Naive thymus-derived CD4-positive, alpha-beta T cell (primary cell): ENCODE results near the gene GTF2A1. TPM values are rescaled to one million over a fixed set of nuclear protein-coding genes. Genes with fewer than 3 reads are reported as not detected.

Experiments
- ATAC-seq: fragments of 150-1000 bp; cut with Tn5 transposase; 2 replicates; pipeline ENCODE4 v1.10.0; 2021; ENCODE audit warnings: mild to moderate bottlenecking, moderate library complexity
- CTCF ChIA-PET: fragments of 350-600 bp; sonication (Branson Sonifier 250); formaldehyde crosslinking; loops from one replicate; lab custom pipeline; 2021; ENCODE audit warnings: antibody characterized with exemption; lab: Charles Lee
- POLR2A ChIA-PET: fragments of 350-600 bp; sonication (Branson Sonifier 250); formaldehyde crosslinking; loops from one replicate; lab custom pipeline; 2021; ENCODE audit warnings: antibody characterized with exemption, inconsistent platforms; lab: Charles Lee
- DNase-seq, 9 donors: peaks; one replicate each; pipeline versions ENCODE4 v3.0.0 to v3.0.0-alpha.2; 2020 to 2022; ENCODE audit warnings: mixed read lengths in 1 of 9
- H3K27ac ChIP-seq: one replicate; pipeline ENCODE4 v1.7.0; 2013; ENCODE audit warnings: mild to moderate bottlenecking, low read depth, low read length, moderate library complexity
- H3K27me3 ChIP-seq, 2 donors: one replicate each; pipeline ENCODE4 v1.7.0; 2013; ENCODE audit warnings: low read length in 2 of 2, mild to moderate bottlenecking in 2 of 2, moderate library complexity in 2 of 2; ENCODE audit not compliant: control insufficient read depth in 2 of 2, insufficient read depth in 2 of 2
- H3K36me3 ChIP-seq, 3 experiments: 1 replicate in 2 of 3; 2 replicates in 1 of 3; pipeline ENCODE4 v1.7.0; 2013; ENCODE audit warnings: low read length in 3 of 3, mild to moderate bottlenecking in 3 of 3, moderate library complexity in 1 of 3; ENCODE audit not compliant: insufficient read depth in 3 of 3, control insufficient read depth in 2 of 3
- H3K4me1 ChIP-seq, 2 donors: one replicate each; pipeline ENCODE4 v1.7.0; 2013; ENCODE audit warnings: low read length in 2 of 2, mild to moderate bottlenecking in 2 of 2, moderate library complexity in 1 of 2; ENCODE audit not compliant: control insufficient read depth in 2 of 2, insufficient read depth in 2 of 2
- H3K4me3 ChIP-seq: 2 replicates; pipeline ENCODE4 v1.7.0; 2013; ENCODE audit warnings: mild to moderate bottlenecking, low read length
- H3K9me3 ChIP-seq, 3 experiments: 1 replicate in 2 of 3; 2 replicates in 1 of 3; pipeline ENCODE4 v1.7.0; 2013; ENCODE audit warnings: low read length in 3 of 3; ENCODE audit not compliant: control insufficient read depth in 2 of 3
- H3K27ac Mint-ChIP-seq, 9 donors: one replicate each; pipeline ENCODE4 v1.8.0; 2020 to 2022; ENCODE audit warnings: mixed read lengths in 9 of 9, mild to moderate bottlenecking in 8 of 9, moderate library complexity in 5 of 9, inconsistent platforms in 2 of 9
- H3K27me3 Mint-ChIP-seq, 5 donors: one replicate each; pipeline ENCODE4 v1.8.0; 2021 to 2022; ENCODE audit warnings: mixed read lengths in 5 of 5, mild to moderate bottlenecking in 1 of 5
- H3K36me3 Mint-ChIP-seq, 5 donors: one replicate each; pipeline ENCODE4 v1.8.0; 2020 to 2022; ENCODE audit warnings: mixed read lengths in 5 of 5, mild to moderate bottlenecking in 3 of 5, inconsistent platforms in 1 of 5
- H3K4me1 Mint-ChIP-seq, 7 donors: one replicate each; pipeline ENCODE4 v1.8.0; 2020 to 2022; ENCODE audit warnings: mixed read lengths in 7 of 7, mild to moderate bottlenecking in 3 of 7, inconsistent platforms in 1 of 7
- H3K4me3 Mint-ChIP-seq, 10 donors: one replicate each; pipeline ENCODE4 v1.8.0; 2020 to 2022; ENCODE audit warnings: mild to moderate bottlenecking in 10 of 10, mixed read lengths in 10 of 10, moderate library complexity in 6 of 10, inconsistent platforms in 2 of 10
- H3K9me3 Mint-ChIP-seq, 11 donors: one replicate each; pipeline ENCODE4 v1.8.0; 2020 to 2022; ENCODE audit warnings: mixed read lengths in 11 of 11, mild to moderate bottlenecking in 4 of 11, inconsistent platforms in 1 of 11, moderate library complexity in 1 of 11
- intact Hi-C, 2 donors: fragments of 100-400 bp; cut with micrococcal nuclease; formaldehyde crosslinking; loops; one replicate each; pipeline ENCODE4 v1.15.1; 2023
- polyA plus RNA-seq, 2 donors: library from polyadenylated mRNA; unstranded; fragments of 300-500 nt; fragmentation: Illumina TruSeq; gene quantifications; one replicate each; pipeline ENCODE4 v1.2.3, GENCODE V29; 2021
- total RNA-seq, 6 experiments: library from RNA in 5 of 6; stranded (reverse) in 5 of 6; gene quantifications; 1 replicate in 5 of 6; 2 replicates in 1 of 6; pipeline ENCODE4 v1.2.3 and lab custom pipeline; 2021 to 2026

The GTF2A1 gene
- total and polyA plus RNA-seq, 7 experiments from 2014 or later = 8.4 to 39.2 (median 26.9) TPM

DNA sequence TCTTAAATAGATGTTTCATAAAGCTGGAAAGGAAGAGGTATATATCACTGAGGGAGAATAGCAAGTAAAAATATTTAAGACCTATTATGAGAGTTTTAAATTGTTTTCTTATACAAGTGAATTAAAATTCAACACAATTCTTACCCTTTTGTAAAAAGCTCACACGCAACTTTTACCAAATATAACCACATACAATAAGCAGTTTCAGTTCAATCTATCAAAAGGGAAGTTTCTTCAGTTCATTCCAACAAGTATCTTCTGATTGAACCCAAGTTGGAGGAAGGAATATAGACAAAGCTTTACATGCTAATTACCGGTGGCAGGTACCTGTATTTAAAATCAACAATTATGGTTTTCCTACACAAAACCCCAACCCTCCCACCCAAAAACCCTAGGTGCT lies 41.1 kb downstream of the GTF2A1 start:
- Histone ChIP-seq H3K4me3 (no peak overlapping the region), H3K4me1 (no peaks in the 10 kb centered on the region), H3K27ac (no peak overlapping the region), H3K36me3 (peaks cover 0 to 11% (median 4%) of the 10 kb centered on the region in 3 experiments), H3K27me3 (no peaks in the 10 kb centered on the region), H3K9me3 (no peaks in the 10 kb centered on the region)
- intact Hi-C loops = no loop called here
- POLR2A ChIA-PET = no interaction called here
- ATAC-seq = no peak
- Mint-ChIP-seq H3K4me1 (peaks cover 9 to 33% (median 20%) of the 10 kb centered on the region in 7 donors), H3K27me3 (no peaks in the 10 kb centered on the region), H3K9me3 (no peaks in the 10 kb centered on the region), H3K4me3 (no peak overlapping the region), H3K36me3 (peaks cover 0 to 36% (median 24%) of the 10 kb centered on the region in 5 donors), H3K27ac (no peak overlapping the region)
- DNase-seq = no peak
- CTCF ChIA-PET = interaction anchor here (1.0 kb wide), 1 partner anchor 285 kb away, joined by 4 read pairs; no protein-coding TSS in a partner anchor

GRCh38 chr14:81178063-81178462 lies 42.7 kb downstream of the GTF2A1 start:
- H3K4me3 ChIP-seq = no peak overlapping the region
- no peak overlapping the region for H3K27ac ChIP-seq
- H3K4me1 Mint-ChIP-seq = peaks cover 5 to 33% (median 14%) of the 10 kb centered on the region in 7 donors
- peak overlapping the region in 1 of 9 donors; percentile 45 for H3K27ac Mint-ChIP-seq
- H3K36me3 ChIP-seq = peaks cover 0 to 5% (median 4%) of the 10 kb centered on the region in 3 experiments
- peaks cover 0 to 32% (median 19%) of the 10 kb centered on the region in 5 donors for H3K36me3 Mint-ChIP-seq
- H3K27me3 Mint-ChIP-seq = no peaks in the 10 kb centered on the region
- DNase-seq = no peak
- ChIA-PET CTCF (no interaction called here), POLR2A (no interaction called here)
- no peaks in the 10 kb centered on the region for H3K9me3 ChIP-seq
- H3K9me3 Mint-ChIP-seq = no peaks in the 10 kb centered on the region
- ATAC-seq = no peak
- no peaks in the 10 kb centered on the region for H3K4me1 ChIP-seq
- no peak overlapping the region for H3K4me3 Mint-ChIP-seq
- intact Hi-C loops = loop anchor here in 1 of 2 donors (1.0 kb wide), 1 partner anchor 8 kb away; no protein-coding TSS in a partner anchor
- no peaks in the 10 kb centered on the region for H3K27me3 ChIP-seq

- H3K9me3 Mint-ChIP-seq = no peaks in the 10 kb centered on the region
- intact Hi-C loops = no loop called here
- CTCF ChIA-PET = interaction anchor here (0.7 kb wide), 1 partner anchor 29 kb away, joined by 3 read pairs; no protein-coding TSS in a partner anchor
Observed at GRCh38 chr14:81177225-81177624, 43.5 kb downstream of the GTF2A1 start.

GRCh38 chr14:81176241-81176640 lies 44.5 kb downstream of the GTF2A1 start:
- no peaks in the 10 kb centered on the region for H3K4me1 ChIP-seq
- no peak overlapping the region for H3K4me3 Mint-ChIP-seq
- H3K9me3 Mint-ChIP-seq = no peaks in the 10 kb centered on the region
- ChIA-PET POLR2A (no interaction called here), CTCF (interaction anchor here (1.6 kb wide), 1 partner anchor 42 kb away, joined by 3 read pairs; no protein-coding TSS in a partner anchor)
- no peaks in the 10 kb centered on the region for H3K9me3 ChIP-seq
- peaks cover 0 to 19% (median 8%) of the 10 kb centered on the region in 5 donors for H3K36me3 Mint-ChIP-seq
- no peak overlapping the region for H3K27ac ChIP-seq
- H3K4me1 Mint-ChIP-seq = peaks cover 0 to 33% (median 5%) of the 10 kb centered on the region in 7 donors
- no peak overlapping the region for H3K4me3 ChIP-seq
- H3K36me3 ChIP-seq = peaks cover 0 to 4% (median 3%) of the 10 kb centered on the region in 3 experiments
- ATAC-seq (peak; percentile 82), DNase-seq (no peak)
- H3K27ac Mint-ChIP-seq = no peak overlapping the region
- H3K27me3 ChIP-seq = no peaks in the 10 kb centered on the region
- no peaks in the 10 kb centered on the region for H3K27me3 Mint-ChIP-seq
- intact Hi-C loops = no loop called here

More at GRCh38 chr14:81177225-81177624, 43.5 kb downstream of the GTF2A1 start:
- no peak for DNase-seq
- H3K36me3 ChIP-seq = peaks cover 0 to 4% (median 3%) of the 10 kb centered on the region in 3 experiments
- POLR2A ChIA-PET = no interaction called here
- peaks cover 4 to 30% (median 7%) of the 10 kb centered on the region in 7 donors for H3K4me1 Mint-ChIP-seq
- no peaks in the 10 kb centered on the region for H3K27me3 Mint-ChIP-seq
- peak overlapping the region in 1 of 10 donors; percentile 36 for H3K4me3 Mint-ChIP-seq
- no peaks in the 10 kb centered on the region for H3K27me3 ChIP-seq
- peaks cover 0 to 26% (median 13%) of the 10 kb centered on the region in 5 donors for H3K36me3 Mint-ChIP-seq
- H3K27ac ChIP-seq = no peak overlapping the region
- H3K4me3 ChIP-seq = no peak overlapping the region
- H3K9me3 ChIP-seq = no peaks in the 10 kb centered on the region
- H3K4me1 ChIP-seq = no peaks in the 10 kb centered on the region
- ATAC-seq = no peak
- H3K27ac Mint-ChIP-seq = peak overlapping the region in 2 of 9 donors; percentile 32 to 45

DNA sequence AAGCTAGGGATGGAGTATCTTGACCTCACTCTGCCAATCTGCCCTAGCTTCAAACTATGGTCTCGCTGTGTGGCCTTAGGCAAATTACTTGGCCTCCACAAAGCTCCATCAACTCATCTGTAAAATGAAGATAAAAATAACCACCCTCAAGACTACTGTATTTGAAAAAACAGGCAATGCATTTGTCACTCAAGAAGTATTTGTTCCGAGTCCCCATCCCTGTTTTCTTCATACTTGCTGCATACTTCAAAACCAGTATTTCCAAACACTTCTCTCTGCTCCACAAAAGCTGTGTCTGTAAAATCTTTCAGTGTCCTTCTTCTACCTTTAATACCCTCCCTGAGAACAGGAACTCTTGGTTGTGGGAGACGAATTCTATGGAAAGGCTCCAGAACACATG lies 47.9 kb downstream of the GTF2A1 start:
- ATAC-seq (no peak), DNase-seq (no peak)
- H3K36me3 ChIP-seq = no peaks in the 10 kb centered on the region
- ChIA-PET POLR2A (interaction anchor here (3.6 kb wide), 1 partner anchor 46 kb away, joined by 31 read pairs; no protein-coding TSS in a partner anchor), CTCF (interaction anchor here (0.8 to 3.8 kb wide), 2 partner anchors 26 to 176 kb away, joined by 3 to 31 read pairs; no protein-coding TSS in a partner anchor)
- no peaks in the 10 kb centered on the region for H3K27me3 ChIP-seq
- Mint-ChIP-seq H3K4me1 (peaks cover 17 to 50% (median 28%) of the 10 kb centered on the region in 7 donors), H3K4me3 (no peak overlapping the region), H3K27ac (no peak overlapping the region), H3K36me3 (peaks cover 0 to 5% (median 3%) of the 10 kb centered on the region in 5 donors), H3K27me3 (no peaks in the 10 kb centered on the region), H3K9me3 (no peaks in the 10 kb centered on the region)
- no peaks in the 10 kb centered on the region for H3K9me3 ChIP-seq
- no peak overlapping the region for H3K27ac ChIP-seq
- H3K4me3 ChIP-seq = no peak overlapping the region
- peaks cover 8 to 17% of the 10 kb centered on the region in 2 donors for H3K4me1 ChIP-seq
- intact Hi-C loops = loop anchor here in 1 of 2 donors (5.0 kb wide), 1 partner anchor 111 kb away; no protein-coding TSS in a partner anchor

DNA sequence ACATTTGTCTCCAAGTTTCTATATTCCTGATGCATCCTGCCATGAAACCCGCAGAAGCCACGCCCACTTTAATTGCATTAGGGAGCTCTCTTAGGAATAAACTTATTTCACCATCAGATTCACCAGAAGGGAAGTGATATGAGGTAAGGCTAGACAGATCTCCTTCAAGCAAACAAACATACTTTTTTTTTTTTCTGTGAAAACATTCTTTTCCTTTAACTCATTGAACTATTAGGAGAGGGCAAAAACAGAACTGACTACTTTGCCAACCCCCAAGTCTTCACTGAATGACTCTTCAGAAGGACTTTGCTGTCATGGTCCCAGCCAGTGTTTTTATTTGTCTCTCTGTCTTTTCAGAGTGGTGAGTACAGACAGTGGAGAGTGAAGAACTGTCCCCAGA lies 48.4 kb downstream of the GTF2A1 start:
- ChIA-PET CTCF (interaction anchor here (0.6 to 3.8 kb wide), 3 partner anchors 13 to 176 kb away, joined by 3 to 31 read pairs (median 5); no protein-coding TSS in a partner anchor), POLR2A (interaction anchor here (3.6 kb wide), 1 partner anchor 47 kb away, joined by 31 read pairs; no protein-coding TSS in a partner anchor)
- no peak overlapping the region for H3K4me3 Mint-ChIP-seq
- H3K4me1 Mint-ChIP-seq = peaks cover 14 to 47% (median 28%) of the 10 kb centered on the region in 7 donors
- H3K4me1 ChIP-seq = peaks cover 8 to 17% of the 10 kb centered on the region in 2 donors
- no peak overlapping the region for H3K4me3 ChIP-seq
- no peaks in the 10 kb centered on the region for H3K9me3 ChIP-seq
- no peak overlapping the region for H3K27ac ChIP-seq
- H3K36me3 Mint-ChIP-seq = peaks cover 0 to 5% (median 3%) of the 10 kb centered on the region in 5 donors
- ATAC-seq (no peak), DNase-seq (no peak)
- no peaks in the 10 kb centered on the region for H3K27me3 Mint-ChIP-seq
- H3K27me3 ChIP-seq = no peaks in the 10 kb centered on the region
- H3K27ac Mint-ChIP-seq = peak overlapping the region in 1 of 9 donors; percentile 32
- no peaks in the 10 kb centered on the region for H3K36me3 ChIP-seq
- intact Hi-C loops = loop anchor here in 1 of 2 donors (5.0 kb wide), 1 partner anchor 110 kb away; no protein-coding TSS in a partner anchor
- H3K9me3 Mint-ChIP-seq = no peaks in the 10 kb centered on the region
